ENCODE results near the gene SERGEF. TPM values are rescaled to one million over a fixed set of nuclear protein-coding genes. Genes with fewer than 3 reads are reported as not detected.

Gene SERGEF
- total and polyA plus RNA-seq, 2 donors from 2014 or later: 33.2 to 63.0 TPM

DNA sequence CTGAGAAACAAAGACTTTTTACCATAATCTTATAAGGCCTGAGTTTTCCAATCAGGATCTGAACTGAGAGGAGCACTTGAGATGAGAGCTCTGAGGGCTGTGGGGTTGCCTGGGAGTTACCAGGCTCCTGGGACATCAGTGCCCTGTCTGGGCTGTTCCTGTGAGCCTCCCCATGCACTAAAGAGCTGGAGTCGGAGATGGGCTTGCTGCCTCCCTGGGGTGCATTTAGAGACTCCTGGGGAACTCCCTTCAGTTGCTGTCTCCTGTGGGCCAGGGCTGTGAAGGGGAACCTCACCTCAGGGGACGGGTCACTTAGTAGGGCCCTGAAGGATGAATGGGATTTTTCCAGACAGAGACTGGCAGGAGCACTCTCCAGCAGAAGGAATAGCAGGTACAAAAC is 244.9 kb downstream of the SERGEF start:
- FAIRE-seq: no peak
- intact Hi-C loops (cut with DNase I): no loop called here
- H3K36me3 ChIP-seq (ENCODE audit: control insufficient read depth in 2 of 3, insufficient read depth in 3 of 3, low read length in 3 of 3): no peaks in the 10 kb centered on the region
- TF ChIP-seq, protein P1, sequence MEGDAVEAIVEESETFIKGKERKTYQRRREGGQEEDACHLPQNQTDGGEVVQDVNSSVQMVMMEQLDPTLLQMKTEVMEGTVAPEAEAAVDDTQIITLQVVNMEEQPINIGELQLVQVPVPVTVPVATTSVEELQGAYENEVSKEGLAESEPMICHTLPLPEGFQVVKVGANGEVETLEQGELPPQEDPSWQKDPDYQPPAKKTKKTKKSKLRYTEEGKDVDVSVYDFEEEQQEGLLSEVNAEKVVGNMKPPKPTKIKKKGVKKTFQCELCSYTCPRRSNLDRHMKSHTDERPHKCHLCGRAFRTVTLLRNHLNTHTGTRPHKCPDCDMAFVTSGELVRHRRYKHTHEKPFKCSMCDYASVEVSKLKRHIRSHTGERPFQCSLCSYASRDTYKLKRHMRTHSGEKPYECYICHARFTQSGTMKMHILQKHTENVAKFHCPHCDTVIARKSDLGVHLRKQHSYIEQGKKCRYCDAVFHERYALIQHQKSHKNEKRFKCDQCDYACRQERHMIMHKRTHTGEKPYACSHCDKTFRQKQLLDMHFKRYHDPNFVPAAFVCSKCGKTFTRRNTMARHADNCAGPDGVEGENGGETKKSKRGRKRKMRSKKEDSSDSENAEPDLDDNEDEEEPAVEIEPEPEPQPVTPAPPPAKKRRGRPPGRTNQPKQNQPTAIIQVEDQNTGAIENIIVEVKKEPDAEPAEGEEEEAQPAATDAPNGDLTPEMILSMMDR (IDR thresholded peaks at IDR 0.05; ENCODE audit: borderline replicate concordance, extremely low read depth, insufficient read depth): no peak
- H3K27ac ChIP-seq (ENCODE audit: low read depth in 2 of 2, low read length in 2 of 2): no peak overlapping the region
- H3K4me3 ChIP-seq (ENCODE audit: low read length in 3 of 3): no peak overlapping the region
- peak in 1 of 5 donors; percentile 25 for DNase-seq
- H3K27me3 ChIP-seq (ENCODE audit: control insufficient read depth, insufficient read depth, low read length): no peaks in the 10 kb centered on the region
- H3K9ac ChIP-seq (ENCODE audit: low read length in 3 of 3): no peak overlapping the region
- H3K9me3 ChIP-seq (ENCODE audit: control insufficient read depth in 2 of 3, insufficient read depth in 1 of 3, low read length in 3 of 3): no peaks in the 10 kb centered on the region
- H3K4me1 ChIP-seq (ENCODE audit: control insufficient read depth in 2 of 3, insufficient read depth in 2 of 3, low read depth in 1 of 3, low read length in 3 of 3): no peaks in the 10 kb centered on the region

GRCh38 chr11:17767301-17767885 is 245.5 kb downstream of the SERGEF start:
- H3K4me3 ChIP-seq (ENCODE audit: low read length in 3 of 3): no peak overlapping the region
- H3K36me3 ChIP-seq (ENCODE audit: control insufficient read depth in 2 of 3, insufficient read depth in 3 of 3, low read length in 3 of 3): no peaks in the 10 kb centered on the region
- H3K9me3 ChIP-seq (ENCODE audit: control insufficient read depth in 2 of 3, insufficient read depth in 1 of 3, low read length in 3 of 3): no peaks in the 10 kb centered on the region
- intact Hi-C loops (cut with DNase I): no loop called here
- peak in 1 of 5 donors; percentile 49 for DNase-seq
- TF ChIP-seq, protein P1 (IDR thresholded peaks at IDR 0.05; ENCODE audit: borderline replicate concordance, extremely low read depth, insufficient read depth): no peak
- H3K27me3 ChIP-seq (ENCODE audit: control insufficient read depth, insufficient read depth, low read length): no peaks in the 10 kb centered on the region
- H3K27ac ChIP-seq (ENCODE audit: low read depth in 2 of 2, low read length in 2 of 2): no peak overlapping the region
- FAIRE-seq: no peak
- H3K9ac ChIP-seq (ENCODE audit: low read length in 3 of 3): no peak overlapping the region
- H3K4me1 ChIP-seq (ENCODE audit: control insufficient read depth in 2 of 3, insufficient read depth in 2 of 3, low read depth in 1 of 3, low read length in 3 of 3): no peaks in the 10 kb centered on the region

DNA sequence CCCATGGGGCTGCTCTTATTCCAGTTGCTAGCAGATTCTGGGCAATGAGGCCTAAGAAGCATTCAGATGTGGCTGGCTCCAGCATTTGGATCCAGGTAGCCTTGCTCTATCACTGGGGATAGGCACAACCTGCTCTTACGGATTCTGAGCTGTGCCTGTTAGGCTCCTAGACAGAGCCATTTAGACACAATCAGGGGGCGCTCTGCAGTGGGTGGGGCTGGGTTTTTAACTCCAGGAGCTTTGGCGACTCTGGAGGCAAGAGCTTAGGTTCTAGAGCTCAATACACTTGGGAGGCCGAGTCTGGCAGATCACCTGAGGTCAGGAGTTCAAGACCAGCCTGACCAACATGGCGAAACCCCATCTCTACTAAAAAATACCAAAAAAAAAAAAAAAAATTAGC is 246.3 kb downstream of the SERGEF start:
- FAIRE-seq (no peak), DNase-seq (peak in 1 of 5 donors; percentile 25)
- TF ChIP-seq, protein P1 (IDR thresholded peaks at IDR 0.05; ENCODE audit: borderline replicate concordance, extremely low read depth, insufficient read depth): no peak
- intact Hi-C loops (cut with DNase I): no loop called here
- no peak overlapping the region for H3K9ac ChIP-seq (ENCODE audit: low read length in 3 of 3)
- H3K27me3 ChIP-seq (ENCODE audit: control insufficient read depth, insufficient read depth, low read length): no peaks in the 10 kb centered on the region
- H3K4me1 ChIP-seq (ENCODE audit: control insufficient read depth in 2 of 3, insufficient read depth in 2 of 3, low read depth in 1 of 3, low read length in 3 of 3): no peaks in the 10 kb centered on the region
- no peak overlapping the region for H3K27ac ChIP-seq (ENCODE audit: low read depth in 2 of 2, low read length in 2 of 2)
- H3K9me3 ChIP-seq (ENCODE audit: control insufficient read depth in 2 of 3, insufficient read depth in 1 of 3, low read length in 3 of 3): no peaks in the 10 kb centered on the region
- H3K36me3 ChIP-seq (ENCODE audit: control insufficient read depth in 2 of 3, insufficient read depth in 3 of 3, low read length in 3 of 3): no peaks in the 10 kb centered on the region
- no peak overlapping the region for H3K4me3 ChIP-seq (ENCODE audit: low read length in 3 of 3)

DNA sequence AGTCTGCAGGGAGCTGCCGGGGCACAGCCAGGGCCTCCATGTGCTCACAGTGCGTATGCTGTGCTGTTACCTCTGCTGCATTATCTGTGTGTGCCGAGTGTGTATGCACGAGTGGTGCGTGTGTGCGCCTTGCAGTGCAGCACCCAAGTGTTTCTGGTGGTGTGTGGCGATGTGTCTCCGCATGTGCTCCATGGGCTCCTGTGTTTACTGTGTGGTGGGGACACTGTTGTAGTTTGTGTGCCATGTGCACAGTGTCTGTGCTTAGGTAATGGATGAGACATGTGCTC is 246.8 kb downstream of the SERGEF start:
- no peak for FAIRE-seq

More for the DNA sequence above, 246.8 kb downstream of the SERGEF start:
- Histone ChIP-seq H3K9ac (ENCODE audit: low read length in 3 of 3) (no peak overlapping the region), H3K4me1 (ENCODE audit: control insufficient read depth in 2 of 3, insufficient read depth in 2 of 3, low read depth in 1 of 3, low read length in 3 of 3) (no peaks in the 10 kb centered on the region), H3K27ac (ENCODE audit: low read depth in 2 of 2, low read length in 2 of 2) (no peak overlapping the region), H3K9me3 (ENCODE audit: control insufficient read depth in 2 of 3, insufficient read depth in 1 of 3, low read length in 3 of 3) (no peaks in the 10 kb centered on the region), H3K4me3 (ENCODE audit: low read length in 3 of 3) (no peak overlapping the region), H3K27me3 (ENCODE audit: control insufficient read depth, insufficient read depth, low read length) (no peaks in the 10 kb centered on the region), H3K36me3 (ENCODE audit: control insufficient read depth in 2 of 3, insufficient read depth in 3 of 3, low read length in 3 of 3) (no peaks in the 10 kb centered on the region)
- intact Hi-C loops (cut with DNase I): no loop called here
- TF ChIP-seq, protein P1 (IDR thresholded peaks at IDR 0.05; ENCODE audit: borderline replicate concordance, extremely low read depth, insufficient read depth): no peak
- peak in 1 of 5 donors; percentile 40 for DNase-seq

All from kidney (tissue), 14 donors.